SK-MEL-5 (cell line): Measurements from ENCODE around the gene ITGB1. TPM values are rescaled to one million over a fixed set of nuclear protein-coding genes. Genes with fewer than 3 reads are reported as not detected.
"Not testable (repeated sequence)": the region's sequence is repeated elsewhere in the genome, so short reads cannot be mapped to it uniquely, and the experiment has no call there.

Experiments
- DNase-seq: peaks from one replicate; pipeline ENCODE4 v3.0.0-alpha.2; 2016; ENCODE audit warnings: low read depth, low spot score
- in situ Hi-C: cut with HindIII; loops from 2 replicates; pipeline ENCODE4 v1.10.0; 2016; ENCODE audit warnings: low sequenced_read_pairs, high pct_unique_total_duplicates, low pct_unique_long_range_greater_than_20kb
- polyA plus RNA-seq, 2 experiments: library from polyadenylated mRNA; depleted of rRNA; stranded (reverse); fragments of >200 nt; gene quantifications; 2 replicates each; pipeline ENCODE4 v1.2.3, GENCODE V29; 2015
- total RNA-seq: library from RNA; depleted of rRNA; stranded (reverse); fragments of >200 nt; shearing (Covaris generic); gene quantifications from 2 replicates; pipeline ENCODE4 v1.2.3, GENCODE V29; 2014; rRNA removed

ITGB1 gene
- total RNA-seq, result 391 and 402 TPM in 2 replicates
- polyA plus RNA-seq (2015; cell fraction: cytosol; rRNA removed), result 361 and 485 TPM in 2 replicates
- 78.8 and 79.4 TPM in 2 replicates for polyA plus RNA-seq (2015; cell fraction: nucleus; rRNA removed)

- DNase-seq, result peak; percentile 93
- in situ Hi-C loops, result no loop called here
These were observed at the start of gene ITGB1 for GRCh38 chr10:32958085-32959005. TSS of gene ITGB1 (minus strand) at chr10:32958230. CDS start at chr10:32935558, 22,672 bp downstream.

- in situ Hi-C loops, result no loop called here
- no peak for DNase-seq
These were observed 48.4 kb upstream of the ITGB1 start for GRCh38 chr10:33006342-33006887.

- in situ Hi-C loops, result no loop called here
- DNase-seq, result peak; percentile 62
These were observed 47.6 kb upstream of the ITGB1 start for GRCh38 chr10:33005322-33006301.

GRCh38 chr10:33001908-33002492 is 44.0 kb upstream of the ITGB1 start:
- DNase-seq, result no peak
- in situ Hi-C loops, result no loop called here

GRCh38 chr10:32998060-32998581 is 40.1 kb upstream of the ITGB1 start:
- DNase-seq, in situ Hi-C loops: not testable (repeated sequence)

- no peak for DNase-seq
- in situ Hi-C loops, result no loop called here
These were observed 37.7 kb upstream of the ITGB1 start for GRCh38 chr10:32995751-32996150.

- no peak for DNase-seq
- in situ Hi-C loops, result no loop called here
These were observed 37.1 kb upstream of the ITGB1 start for GRCh38 chr10:32995066-32995622.

GRCh38 chr10:32994632-32995031 is 36.6 kb upstream of the ITGB1 start:
- DNase-seq, in situ Hi-C loops: not testable (repeated sequence)

GRCh38 chr10:32992310-32992709 is 34.3 kb upstream of the ITGB1 start:
- DNase-seq, in situ Hi-C loops: not testable (repeated sequence)

- no peak for DNase-seq
- in situ Hi-C loops, result no loop called here
These were observed 32.8 kb upstream of the ITGB1 start for GRCh38 chr10:32990811-32991210.

- in situ Hi-C loops, result no loop called here
These were observed 30.6 kb upstream of the ITGB1 start for GRCh38 chr10:32988604-32989003.

GRCh38 chr10:32987172-32987571 is 29.1 kb upstream of the ITGB1 start:
- in situ Hi-C loops, result no loop called here
- DNase-seq, result no peak

More at GRCh38 chr10:32988604-32989003, 30.6 kb upstream of the ITGB1 start:
- DNase-seq, result no peak

GRCh38 chr10:32985775-32986350 is 27.8 kb upstream of the ITGB1 start:
- DNase-seq, result peak; percentile 87
- in situ Hi-C loops, result no loop called here

- in situ Hi-C loops, result no loop called here
- DNase-seq, result no peak
These were observed 27.3 kb upstream of the ITGB1 start for GRCh38 chr10:32985341-32985764.

GRCh38 chr10:32984003-32984600 is 26.1 kb upstream of the ITGB1 start:
- in situ Hi-C loops, result no loop called here
- no peak for DNase-seq
